Thyroid gland (tissue), 4 donors: ENCODE results near the gene TRPC3. TPM values are rescaled to one million over a fixed set of nuclear protein-coding genes. Genes with fewer than 3 reads are reported as not detected.

Experiments used
- DNase-seq, 2 donors: peaks; one replicate each; pipeline ENCODE4 v3.0.0-alpha.2; 2019
- H3K27ac ChIP-seq, 3 donors: fragments of 200-600 bp; sonication (generic); 1 replicate in 2 of 3; 2 replicates in 1 of 3; pipeline ENCODE4 v1.5.1; 2016 to 2019; ENCODE audit warnings: mild to moderate bottlenecking in 1 of 3, moderate library complexity in 1 of 3
- H3K27me3 ChIP-seq: fragments of 200-600 bp; sonication (generic); one replicate; pipeline ENCODE4 v1.5.1; 2019
- H3K36me3 ChIP-seq, 2 donors: fragments of 200-600 bp; sonication (generic); one replicate each; pipeline ENCODE4 v1.5.1; 2016 to 2019
- H3K4me1 ChIP-seq, 2 donors: fragments of 200-600 bp; sonication (generic); one replicate each; pipeline ENCODE4 v1.5.1; 2017 to 2019
- H3K4me3 ChIP-seq, 3 donors: fragments of 200-600 bp; sonication (generic); replicated peaks in 1 of 3; 1 replicate in 2 of 3; 2 replicates in 1 of 3; pipeline ENCODE4 v1.5.1; 2016; ENCODE audit warnings: mild to moderate bottlenecking in 1 of 3
- H3K9me3 ChIP-seq: fragments of 200-600 bp; sonication (generic); one replicate; pipeline ENCODE4 v1.5.1; 2017
- CTCF ChIP-seq, 6 experiments: fragments of 200-600 bp in 3 of 6; fragments of 450-650 bp in 3 of 6; sonication (generic) in 3 of 6; IDR thresholded peaks; one replicate each; pipeline ENCODE4 v1.5.1; 2016 to 2019; ENCODE audit warnings: antibody characterized with exemption in 6 of 6, mild to moderate bottlenecking in 2 of 6, inconsistent platforms in 1 of 6, moderate library complexity in 1 of 6
- POLR2A ChIP-seq, 2 donors: fragments of 450-650 bp; IDR thresholded peaks; one replicate each; pipeline ENCODE4 v1.6.1; 2017; ENCODE audit warnings: antibody characterized with exemption in 2 of 2, mild to moderate bottlenecking in 2 of 2, moderate library complexity in 1 of 2
- WGBS, 2 donors: methylation state at CpG; one replicate each; pipeline ENCODE4 v1.1.5; 2017; 5-methylcytosine and 5-hydroxymethylcytosine counted together
- intact Hi-C: fragments of 100-400 bp; cut with DNase I; formaldehyde crosslinking; loops from one replicate; pipeline ENCODE4 v1.15.1; 2023
- total RNA-seq, 4 donors: library from RNA; depleted of rRNA; stranded (reverse); fragments of >200 nt; gene quantifications; one replicate each; pipeline ENCODE4 v1.2.3, GENCODE V29; 2016

Gene TRPC3
- total RNA-seq, 4 donors from 2014 or later, result 0.27 to 1.1 (median 0.55) TPM

- no peak for DNase-seq
- H3K4me1 ChIP-seq, result no peaks in the 10 kb centered on the region
- no peaks in the 10 kb centered on the region for H3K27me3 ChIP-seq
- H3K27ac ChIP-seq, result no peak overlapping the region
- no peaks in the 10 kb centered on the region for H3K9me3 ChIP-seq
- intact Hi-C loops, result no loop called here
- no peak overlapping the region for H3K4me3 ChIP-seq
- no peaks in the 10 kb centered on the region for H3K36me3 ChIP-seq
- TF ChIP-seq POLR2A (IDR thresholded peaks at IDR 0.05) (no peak), CTCF (IDR thresholded peaks at IDR 0.05) (no peak)
These were observed 72.7 kb downstream of the TRPC3 start for GRCh38 chr4:121879135-121879534.

- Histone ChIP-seq H3K9me3 (no peaks in the 10 kb centered on the region), H3K4me1 (no peaks in the 10 kb centered on the region), H3K4me3 (no peak overlapping the region), H3K27ac (no peak overlapping the region), H3K27me3 (no peaks in the 10 kb centered on the region), H3K36me3 (no peaks in the 10 kb centered on the region)
- intact Hi-C loops, result no loop called here
- DNase-seq, result no peak
- 42 to 44% methylated on average over 4 of the region's 4 CpGs for WGBS, 2 donors
- TF ChIP-seq POLR2A (IDR thresholded peaks at IDR 0.05) (no peak), CTCF (IDR thresholded peaks at IDR 0.05) (no peak)
These were observed 74.7 kb downstream of the TRPC3 start for GRCh38 chr4:121877041-121877773.

GRCh38 chr4:121876070-121876469 lies 75.8 kb downstream of the TRPC3 start:
- intact Hi-C loops, result no loop called here
- no peak for TF ChIP-seq POLR2A (IDR thresholded peaks at IDR 0.05)
- TF ChIP-seq CTCF (IDR thresholded peaks at IDR 0.05), result no peak
- 94 to 99% methylated on average over 6 of the region's 6 CpGs for WGBS, 2 donors
- Histone ChIP-seq H3K4me3 (no peak overlapping the region), H3K36me3 (no peaks in the 10 kb centered on the region), H3K27me3 (no peaks in the 10 kb centered on the region), H3K27ac (no peak overlapping the region), H3K4me1 (no peaks in the 10 kb centered on the region), H3K9me3 (no peaks in the 10 kb centered on the region)
- DNase-seq, result no peak

- no peak for TF ChIP-seq POLR2A (IDR thresholded peaks at IDR 0.05)
- TF ChIP-seq CTCF (IDR thresholded peaks at IDR 0.05), result no peak
- intact Hi-C loops, result no loop called here
- no peak overlapping the region for H3K4me3 ChIP-seq
- H3K9me3 ChIP-seq, result no peaks in the 10 kb centered on the region
- WGBS, 2 donors, result 71 to 92% methylated on average over 2 of the region's 2 CpGs
- H3K27ac ChIP-seq, result no peak overlapping the region
- no peaks in the 10 kb centered on the region for H3K27me3 ChIP-seq
- no peaks in the 10 kb centered on the region for H3K36me3 ChIP-seq
- no peak for DNase-seq
- no peaks in the 10 kb centered on the region for H3K4me1 ChIP-seq
These were observed 76.2 kb downstream of the TRPC3 start for GRCh38 chr4:121875652-121876051.

- TF ChIP-seq CTCF (IDR thresholded peaks at IDR 0.05) (no peak), POLR2A (IDR thresholded peaks at IDR 0.05) (no peak)
- no peak overlapping the region for H3K27ac ChIP-seq
- no peaks in the 10 kb centered on the region for H3K9me3 ChIP-seq
- intact Hi-C loops, result no loop called here
- WGBS, 2 donors, result 58 to 60% methylated on average over 3 of the region's 3 CpGs
- H3K36me3 ChIP-seq, result no peaks in the 10 kb centered on the region
- no peak overlapping the region for H3K4me3 ChIP-seq
- DNase-seq, result no peak
- H3K27me3 ChIP-seq, result no peaks in the 10 kb centered on the region
- H3K4me1 ChIP-seq, result peaks cover 0 to 9% of the 10 kb centered on the region in 2 donors
These were observed 78.3 kb downstream of the TRPC3 start for GRCh38 chr4:121873604-121874003.
